ENCODE measurements around the gene PHKA1.
A peak's percentile ranks its signal among the peaks of the same experiment; 100 is the strongest.
"Not testable (repeated sequence)": the region's sequence is repeated elsewhere in the genome, so short reads cannot be mapped to it uniquely, and the experiment has no call there.

Gene PHKA1

GRCh38 chrX:72568406-72569092, 145.6 kb downstream of the PHKA1 start:
- DNase-seq, result no peak

GRCh38 chrX:72566448-72566847, 147.7 kb downstream of the PHKA1 start:
- DNase-seq, result no peak

- not testable (repeated sequence) for DNase-seq
These were observed 154.5 kb downstream of the PHKA1 start for GRCh38 chrX:72559655-72560054.

- DNase-seq, result peak; percentile 2
These were observed 159.5 kb downstream of the PHKA1 start for GRCh38 chrX:72554448-72555140.

GRCh38 chrX:72552443-72552842, 161.7 kb downstream of the PHKA1 start:
- not testable (repeated sequence) for DNase-seq

GRCh38 chrX:72545990-72546389, 168.1 kb downstream of the PHKA1 start:
- DNase-seq, result no peak

- DNase-seq, result peak; percentile 1
These were observed 173.8 kb downstream of the PHKA1 start for GRCh38 chrX:72540318-72540717.

GRCh38 chrX:72539822-72540221, 174.3 kb downstream of the PHKA1 start:
- no peak for DNase-seq

GRCh38 chrX:72536542-72536941, 177.6 kb downstream of the PHKA1 start:
- no peak for DNase-seq

GRCh38 chrX:72532366-72532765, 181.7 kb downstream of the PHKA1 start:
- DNase-seq, result no peak
